Uterus (tissue), 4 donors: ENCODE results near the gene ACTL6B. TPM values are rescaled to one million over a fixed set of nuclear protein-coding genes. Genes with fewer than 3 reads are reported as not detected.

ENCODE experiments used
- DNase-seq, 2 donors: peaks; one replicate each; pipeline ENCODE4 v3.0.0-alpha.2; 2019 to 2020
- H3K27ac ChIP-seq, 2 donors: fragments of 200-600 bp; sonication (generic); 1 replicate in 1 of 2; 2 replicates in 1 of 2; pipeline ENCODE4 v1.5.1; 2016 to 2018
- H3K27me3 ChIP-seq, 2 donors: fragments of 200-600 bp; sonication (generic); one replicate each; pipeline ENCODE4 v1.5.1; 2018 to 2019; ENCODE audit warnings: control low read depth in 1 of 2
- H3K36me3 ChIP-seq, 2 donors: fragments of 200-600 bp; sonication (generic); one replicate each; pipeline ENCODE4 v1.5.1; 2019; ENCODE audit warnings: control low read depth in 1 of 2
- H3K4me1 ChIP-seq, 2 donors: fragments of 200-600 bp; sonication (generic); one replicate each; pipeline ENCODE4 v1.5.1; 2018 to 2019; ENCODE audit warnings: control low read depth in 1 of 2
- H3K4me3 ChIP-seq, 2 donors: fragments of 200-600 bp; sonication (generic); 1 replicate in 1 of 2; 2 replicates in 1 of 2; pipeline ENCODE4 v1.5.1; 2018 to 2019; ENCODE audit warnings: mild to moderate bottlenecking in 1 of 2
- H3K9me3 ChIP-seq, 2 donors: fragments of 200-600 bp; sonication (generic); one replicate each; pipeline ENCODE4 v1.5.1; 2019; ENCODE audit warnings: control low read depth in 1 of 2
- POLR2A ChIP-seq, 2 donors: fragments of 450-650 bp; IDR thresholded peaks; one replicate each; pipeline ENCODE4 v1.6.1; 2016; ENCODE audit warnings: antibody characterized with exemption in 2 of 2, mild to moderate bottlenecking in 1 of 2, moderate library complexity in 1 of 2
- intact Hi-C: fragments of 100-400 bp; cut with DNase I; formaldehyde crosslinking; loops from one replicate; pipeline ENCODE4 v1.15.1; 2023; ENCODE audit warnings: low total_unique reads
- total RNA-seq, 4 donors: library from RNA; depleted of rRNA in 3 of 4; stranded (reverse); fragments of >200 nt in 3 of 4; gene quantifications; one replicate each; pipeline versions ENCODE4 v1.1.0 to v1.2.4, GENCODE V29; 2014 to 2023
- TF ChIP-seq, protein P1 (sequence below), 4 experiments: fragments of 200-600 bp in 2 of 4; fragments of 450-650 bp in 2 of 4; sonication (generic) in 2 of 4; IDR thresholded peaks; one replicate each; pipeline ENCODE4 v1.5.1; 2016 to 2019; ENCODE audit warnings: antibody characterized with exemption in 4 of 4, mild to moderate bottlenecking in 2 of 4, moderate library complexity in 1 of 4
- donor health status: DM: yes; HTN: yes; CAD: no.

ACTL6B gene
- total RNA-seq, 4 donors from 2014 or later = not detected

DNA sequence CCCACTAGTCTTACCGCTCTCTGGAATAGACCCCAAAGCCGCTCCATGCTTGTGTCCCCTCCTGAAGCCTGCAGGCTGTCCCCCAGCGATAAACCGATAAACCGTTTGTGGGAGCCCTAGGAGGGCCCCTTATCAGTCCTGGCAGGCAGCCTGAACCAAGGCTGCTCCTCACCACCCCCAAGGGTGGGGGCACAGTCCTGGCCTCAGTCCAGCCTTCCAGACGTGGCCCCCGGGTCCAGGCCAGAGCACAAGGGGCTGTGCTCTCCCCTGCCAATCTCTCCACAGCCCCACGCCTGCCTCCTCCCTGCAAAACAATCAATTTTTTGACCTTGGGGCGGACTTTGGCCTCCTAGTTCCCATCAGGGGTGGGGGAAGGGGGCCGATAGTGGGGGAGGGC lies 14.8 kb downstream of the ACTL6B start, which contains the start of gene TFR2:
Gene TFR2 (minus strand): TSS at position 90 of the 397 bp plus-strand sequence. CDS start 43 bp downstream, at position 47.
- Histone ChIP-seq H3K4me3 (no peak within 1 kb of the TSS), H3K4me1 (no peaks in the 10 kb centered on the region), H3K27ac (no peak within 1 kb of the TSS), H3K36me3 (no peaks in the 10 kb centered on the region), H3K27me3 (no peaks in the 10 kb centered on the region), H3K9me3 (no peaks in the 10 kb centered on the region)
- intact Hi-C loops = no loop called here
- TF ChIP-seq POLR2A (IDR thresholded peaks at IDR 0.05) = no peak
- TF ChIP-seq, protein P1, sequence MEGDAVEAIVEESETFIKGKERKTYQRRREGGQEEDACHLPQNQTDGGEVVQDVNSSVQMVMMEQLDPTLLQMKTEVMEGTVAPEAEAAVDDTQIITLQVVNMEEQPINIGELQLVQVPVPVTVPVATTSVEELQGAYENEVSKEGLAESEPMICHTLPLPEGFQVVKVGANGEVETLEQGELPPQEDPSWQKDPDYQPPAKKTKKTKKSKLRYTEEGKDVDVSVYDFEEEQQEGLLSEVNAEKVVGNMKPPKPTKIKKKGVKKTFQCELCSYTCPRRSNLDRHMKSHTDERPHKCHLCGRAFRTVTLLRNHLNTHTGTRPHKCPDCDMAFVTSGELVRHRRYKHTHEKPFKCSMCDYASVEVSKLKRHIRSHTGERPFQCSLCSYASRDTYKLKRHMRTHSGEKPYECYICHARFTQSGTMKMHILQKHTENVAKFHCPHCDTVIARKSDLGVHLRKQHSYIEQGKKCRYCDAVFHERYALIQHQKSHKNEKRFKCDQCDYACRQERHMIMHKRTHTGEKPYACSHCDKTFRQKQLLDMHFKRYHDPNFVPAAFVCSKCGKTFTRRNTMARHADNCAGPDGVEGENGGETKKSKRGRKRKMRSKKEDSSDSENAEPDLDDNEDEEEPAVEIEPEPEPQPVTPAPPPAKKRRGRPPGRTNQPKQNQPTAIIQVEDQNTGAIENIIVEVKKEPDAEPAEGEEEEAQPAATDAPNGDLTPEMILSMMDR (IDR thresholded peaks at IDR 0.05) = no peak
- DNase-seq = no peak

DNA sequence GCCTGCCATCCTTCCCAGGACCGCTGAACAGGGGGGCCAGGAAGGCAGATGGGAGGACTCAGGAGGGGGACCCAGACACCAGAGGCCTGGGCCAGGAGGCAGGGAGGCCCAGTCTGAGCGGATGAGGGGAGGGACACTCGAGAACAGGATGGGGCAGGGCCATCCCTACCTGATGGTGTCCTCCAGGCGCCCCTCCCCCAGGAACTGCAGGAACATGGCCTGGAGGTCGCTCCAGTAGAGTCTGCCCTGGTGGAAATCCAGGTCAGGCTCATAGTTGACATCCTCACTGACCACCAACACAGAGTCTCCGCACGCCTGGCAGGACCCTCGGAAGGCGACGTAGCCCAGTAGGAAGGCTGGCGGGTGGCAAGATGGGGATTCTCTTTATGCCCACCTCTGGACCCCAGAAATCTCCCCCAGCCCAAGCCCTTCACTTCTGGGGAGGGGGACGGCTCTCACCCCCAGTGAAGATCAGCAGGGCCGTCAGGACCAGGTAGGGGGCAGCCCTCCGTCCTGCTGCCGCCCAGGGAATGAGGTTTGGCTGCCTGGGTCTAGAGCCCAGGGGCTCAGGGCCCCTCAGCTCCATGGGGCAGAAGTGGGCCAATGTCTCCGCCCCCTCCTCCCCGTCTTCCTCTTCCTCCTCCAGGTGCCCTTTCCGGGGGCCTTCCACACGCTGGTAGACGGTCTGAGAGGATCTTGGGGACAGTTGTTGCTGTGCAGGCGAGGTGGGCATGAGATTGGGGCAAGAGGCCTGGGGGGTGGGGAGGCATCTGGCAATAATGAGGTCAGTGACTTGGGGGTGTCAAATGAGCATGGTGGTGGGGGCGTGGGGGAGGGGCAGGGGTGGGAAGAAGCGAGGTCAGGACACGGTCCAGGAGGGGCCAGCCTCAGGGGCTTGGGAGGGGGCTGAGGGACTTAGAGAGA lies 15.5 kb downstream of the ACTL6B start:
- no peaks in the 10 kb centered on the region for H3K27me3 ChIP-seq
- DNase-seq = no peak
- no peaks in the 10 kb centered on the region for H3K4me1 ChIP-seq
- H3K27ac ChIP-seq = no peak overlapping the region
- TF ChIP-seq, protein P1 (IDR thresholded peaks at IDR 0.05) = no peak
- TF ChIP-seq POLR2A (IDR thresholded peaks at IDR 0.05) = no peak
- H3K4me3 ChIP-seq = no peak overlapping the region
- intact Hi-C loops = no loop called here
- no peaks in the 10 kb centered on the region for H3K36me3 ChIP-seq
- H3K9me3 ChIP-seq = no peaks in the 10 kb centered on the region

DNA sequence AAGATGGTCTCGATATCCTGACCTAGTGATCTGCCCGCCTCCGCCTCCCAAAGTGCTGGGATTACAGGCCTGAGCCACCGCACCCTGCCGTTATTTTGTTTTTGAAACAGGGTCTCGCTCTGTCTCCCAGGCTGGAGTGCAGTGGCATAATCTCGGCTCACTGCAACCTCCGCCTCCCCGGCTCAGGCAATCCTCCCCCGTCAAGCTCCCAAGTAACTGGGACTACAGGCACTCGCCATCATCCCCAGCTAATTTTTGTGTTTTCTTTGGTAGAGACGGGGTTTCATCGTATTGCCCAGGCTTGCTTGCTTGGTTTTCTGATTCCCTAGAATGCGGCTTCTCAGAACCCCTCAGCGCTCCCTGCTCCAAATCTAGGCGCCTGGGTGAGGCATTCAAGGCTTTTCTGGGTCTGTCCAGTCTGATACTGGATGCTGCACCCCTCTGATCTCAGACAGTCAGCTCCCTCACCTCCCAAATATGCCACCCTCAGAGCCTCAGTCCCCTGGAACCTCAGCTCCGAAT lies 16.2 kb downstream of the ACTL6B start:
- no peak for DNase-seq
- no peak overlapping the region for H3K4me3 ChIP-seq
- TF ChIP-seq POLR2A (IDR thresholded peaks at IDR 0.05) = no peak
- H3K27me3 ChIP-seq = no peaks in the 10 kb centered on the region
- no peaks in the 10 kb centered on the region for H3K4me1 ChIP-seq
- no peaks in the 10 kb centered on the region for H3K9me3 ChIP-seq
- intact Hi-C loops = no loop called here
- H3K36me3 ChIP-seq = no peaks in the 10 kb centered on the region
- H3K27ac ChIP-seq = no peak overlapping the region

DNA sequence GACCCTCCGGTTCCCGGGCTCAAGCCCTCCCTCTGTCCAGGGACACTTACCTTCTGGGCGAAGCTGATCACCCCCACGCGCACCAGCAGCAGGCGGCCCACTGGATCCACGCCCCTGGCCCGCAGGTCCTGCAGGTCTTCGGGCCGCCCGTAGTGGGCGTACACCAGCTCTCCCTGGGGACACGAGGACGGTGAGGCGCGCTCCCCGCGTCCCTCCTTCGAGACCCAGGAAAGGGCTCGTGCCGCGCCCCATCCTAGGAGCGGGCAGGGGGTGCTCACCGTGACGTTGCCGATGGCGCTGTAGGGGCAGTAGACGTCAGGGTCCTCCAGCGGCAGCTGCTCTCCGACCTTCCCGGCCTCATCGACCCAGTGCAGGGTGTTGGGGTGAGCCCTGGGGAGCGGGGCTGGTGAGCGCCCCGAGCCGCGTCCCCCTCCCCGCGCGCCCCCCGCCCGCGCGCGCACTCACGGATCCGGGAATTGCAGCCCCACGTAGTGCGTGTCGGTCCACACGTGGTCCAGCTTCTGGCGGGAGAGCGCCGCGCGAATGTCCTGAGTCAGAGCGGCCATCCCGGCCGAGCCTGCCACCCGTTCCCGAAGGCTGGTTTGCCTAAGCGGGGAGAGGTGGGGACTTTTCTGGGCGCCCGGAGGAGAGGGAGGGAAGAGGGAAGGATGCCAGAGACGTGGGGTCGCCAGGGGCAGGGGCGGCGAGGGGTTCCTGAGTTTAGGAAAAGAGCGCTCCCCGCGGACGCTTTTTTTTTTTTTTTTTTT lies 23.1 kb downstream of the ACTL6B start:
- H3K4me3 ChIP-seq = peak overlapping the region in 1 of 2 donors; percentile 16
- no peak overlapping the region for H3K27ac ChIP-seq
- intact Hi-C loops = no loop called here
- DNase-seq = peak in 1 of 2 donors; percentile 30
- H3K27me3 ChIP-seq = peaks cover 0 to 3% of the 10 kb centered on the region in 2 donors
- H3K4me1 ChIP-seq = peaks cover 0 to 4% of the 10 kb centered on the region in 2 donors
- H3K36me3 ChIP-seq = no peaks in the 10 kb centered on the region
- no peaks in the 10 kb centered on the region for H3K9me3 ChIP-seq
- TF ChIP-seq, protein P1 (IDR thresholded peaks at IDR 0.05) = peak in 2 of 4 experiments; percentile 23 to 26
- peak in 1 of 2 donors; percentile 24 for TF ChIP-seq POLR2A (IDR thresholded peaks at IDR 0.05)

DNA sequence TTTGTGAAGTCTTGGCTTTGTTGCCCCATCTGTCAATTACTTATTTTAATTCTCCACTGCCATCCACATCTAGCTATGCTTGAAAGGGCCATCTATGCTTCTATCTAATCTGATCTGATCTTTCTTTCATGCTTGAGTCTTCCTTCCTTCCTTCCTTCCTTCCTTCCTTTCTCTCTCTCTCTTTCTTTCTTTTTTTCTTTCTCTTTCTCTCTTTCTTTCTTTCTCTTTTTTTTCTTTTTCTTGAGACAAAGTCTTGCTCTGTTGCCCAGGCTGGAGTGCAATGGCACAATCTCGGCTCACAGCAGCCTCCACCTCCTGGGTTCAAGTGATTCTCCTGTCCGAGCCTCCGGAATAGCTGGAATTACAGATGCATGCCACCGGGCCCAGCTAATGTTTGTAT lies 26.2 kb downstream of the ACTL6B start:
- Histone ChIP-seq H3K4me1 (peaks cover 0 to 4% of the 10 kb centered on the region in 2 donors), H3K9me3 (no peaks in the 10 kb centered on the region), H3K27me3 (peaks cover 0 to 3% of the 10 kb centered on the region in 2 donors), H3K27ac (no peak overlapping the region), H3K36me3 (no peaks in the 10 kb centered on the region), H3K4me3 (no peak overlapping the region)
- no peak for DNase-seq
- TF ChIP-seq, protein P1 (IDR thresholded peaks at IDR 0.05) = no peak
- no peak for TF ChIP-seq POLR2A (IDR thresholded peaks at IDR 0.05)
- intact Hi-C loops = no loop called here
